HepG2 (cell line): ENCODE results near the gene SLC35B2. TPM values are rescaled to one million over a fixed set of nuclear protein-coding genes. Genes with fewer than 3 reads are reported as not detected.

ENCODE experiments used
- ARID5B ChIP-seq: IDR thresholded peaks from 2 replicates; pipeline ENCODE4 v1.4.0; 2020; ENCODE audit warnings: mild to moderate bottlenecking, missing genetic modification reagents
- ATF2 ChIP-seq: sonication (generic); formaldehyde crosslinking; IDR thresholded peaks from 2 replicates; pipeline ENCODE4 v1.4.0; 2020; ENCODE audit warnings: missing genetic modification reagents
- BRD4 ChIP-seq: sonication (generic); formaldehyde crosslinking; IDR thresholded peaks from 2 replicates; pipeline ENCODE4 v1.4.0; 2020; ENCODE audit warnings: missing genetic modification reagents
- HIC2 ChIP-seq: sonication (generic); formaldehyde crosslinking; IDR thresholded peaks from 2 replicates; pipeline ENCODE4 v1.9.0; 2022; ENCODE audit warnings: low read depth, missing genetic modification reagents
- ISX ChIP-seq: sonication (generic); formaldehyde crosslinking; conservative IDR thresholded peaks from 2 replicates; pipeline ENCODE4 v1.5.0; 2020; ENCODE audit warnings: missing genetic modification reagents
- KLF16 ChIP-seq, 2 experiments: sonication (generic) in 1 of 2; formaldehyde crosslinking in 1 of 2; IDR thresholded peaks; 2 replicates each; pipeline versions ENCODE4 v1.6.1 to v1.8.0; 2016 to 2023; ENCODE audit warnings: missing genetic modification reagents in 2 of 2, missing compliant biosample characterization in 1 of 2
- NCOA2 ChIP-seq: sonication (generic); formaldehyde crosslinking; IDR thresholded peaks from 2 replicates; pipeline ENCODE4 v1.8.0; 2022; ENCODE audit warnings: inconsistent platforms
- SALL1 ChIP-seq: sonication (generic); formaldehyde crosslinking; IDR thresholded peaks from 2 replicates; pipeline ENCODE4 v1.8.0; 2022; ENCODE audit warnings: mild to moderate bottlenecking, missing genetic modification reagents
- SP2 ChIP-seq: sonication (generic); formaldehyde crosslinking; IDR thresholded peaks from 2 replicates; pipeline ENCODE4 v1.5.1; 2020; ENCODE audit warnings: mild to moderate bottlenecking, missing genetic modification reagents
- TCF7 ChIP-seq: sonication (generic); IDR thresholded peaks from 2 replicates; pipeline ENCODE4 v1.6.1; 2016; ENCODE audit warnings: antibody characterized with exemption, low read depth
- XRCC5 ChIP-seq: fragments of 200-400 bp; formaldehyde crosslinking; optimal IDR thresholded peaks from 2 replicates; pipeline ENCODE3; 2017; ENCODE audit warnings: mild to moderate bottlenecking, low read length
- ZKSCAN1 ChIP-seq: fragments of 150-350 bp; IDR thresholded peaks from 2 replicates; pipeline ENCODE4 v1.6.1; 2014; ENCODE audit warnings: low read length
- ZNF101 ChIP-seq: sonication (generic); formaldehyde crosslinking; IDR thresholded peaks from 2 replicates; pipeline ENCODE4 v1.4.0; 2020; ENCODE audit warnings: mild to moderate bottlenecking, low read depth, missing genetic modification reagents, borderline replicate concordance
- ZNF280B ChIP-seq: sonication (generic); formaldehyde crosslinking; IDR thresholded peaks from 2 replicates; pipeline ENCODE4 v1.5.0; 2020; ENCODE audit warnings: missing genetic modification reagents, mild to moderate bottlenecking, borderline replicate concordance
- ZNF432 ChIP-seq: sonication (generic); formaldehyde crosslinking; IDR thresholded peaks from 2 replicates; pipeline ENCODE4 v1.5.0; 2020; ENCODE audit warnings: missing genetic modification reagents, mild to moderate bottlenecking, borderline replicate concordance
- ZNF557 ChIP-seq: sonication (generic); formaldehyde crosslinking; IDR thresholded peaks from 2 replicates; pipeline ENCODE4 v1.4.0; 2020; ENCODE audit warnings: missing genetic modification reagents
- ZSCAN31 ChIP-seq: sonication (generic); formaldehyde crosslinking; IDR thresholded peaks from 2 replicates; pipeline ENCODE4 v1.5.0; 2020; ENCODE audit warnings: low read depth, mild to moderate bottlenecking, missing genetic modification reagents
- polyA plus RNA-seq, 8 experiments: library from polyadenylated mRNA; depleted of rRNA in 3 of 8; stranded (reverse) in 7 of 8; unstranded in 1 of 8; fragments of >200 nt; fragmentation: Illumina TruSeq in 4 of 8; extraction: Trizol in 4 of 8; gene quantifications; 2 replicates each; pipeline versions ENCODE4 v1.2.1 to v1.2.3, GENCODE V29; 2011 to 2016; ENCODE audit warnings: low read depth in 4 of 8, missing spikeins in 1 of 8, mixed read lengths in 1 of 8; ENCODE audit not compliant: insufficient read depth in 1 of 8
- total RNA-seq, 5 experiments: library from RNA; depleted of rRNA; stranded (reverse); fragments of >200 nt; fragmentation: Illumina TruSeq; extraction: Trizol; gene quantifications; 2 replicates each; pipeline ENCODE4 v1.2.3, GENCODE V29; 2016; ENCODE audit warnings: low read depth in 1 of 5

Gene SLC35B2
- total and polyA plus RNA-seq, 2 of the 13 experiments (the other 11 are each of a cell fraction or from before 2014, with no cell fraction given), result 61.1 to 148 TPM

GRCh38 chr6:44221291-44221960 lies 35.9 kb downstream of the SLC35B2 start (continued):
- TF ChIP-seq ARID5B (CRISPR knock-in tag) (peak; percentile 62), BRD4 (CRISPR knock-in tag) (no peak; the same call in 1 of the 2 replicates), SALL1 (CRISPR knock-in tag) (peak; percentile 56; the same call in 1 of the 2 replicates), ZKSCAN1 (no peak), ZNF432 (no peak), SP2 (no peak), ZNF557 (CRISPR knock-in tag) (no peak), TCF7 (no peak), ZNF101 (no peak), ZSCAN31 (CRISPR knock-in tag) (0 out of 2 replicates have a peak, but pooled peaks have one; percentile 50), NCOA2 (CRISPR knock-in tag) (no peak), ZNF280B (CRISPR knock-in tag) (peak; percentile 69), XRCC5 (peak; percentile 98), KLF16 (CRISPR knock-in tag; IDR thresholded peaks at IDR 0.05) (peak in 1 of 2 experiments; percentile 79; a peak in 2 of 4 replicates), ISX (CRISPR knock-in tag) (no peak), ATF2 (peak; percentile 71), HIC2 (CRISPR knock-in tag) (peak; percentile 87)
